KMS-11 (cell line): ENCODE data around the gene EFHB.

Experiments used
- H2AFZ ChIP-seq: fragments of 200-600 bp; sonication (generic); 2 replicates; pipeline ENCODE4 v1.6.1; 2016; ENCODE audit warnings: antibody characterized with exemption, mixed run types, low read depth
- H3K27ac ChIP-seq: fragments of 200-600 bp; sonication (generic); 2 replicates; pipeline ENCODE4 v1.6.1; 2016; ENCODE audit warnings: mild to moderate bottlenecking, mixed run types
- H3K27me3 ChIP-seq: fragments of 200-600 bp; sonication (generic); 2 replicates; pipeline ENCODE4 v1.6.1; 2017; ENCODE audit warnings: mild to moderate bottlenecking, low read depth, mixed run types, moderate library complexity; ENCODE audit not compliant: insufficient read depth
- H3K36me3 ChIP-seq: fragments of 200-600 bp; sonication (generic); 2 replicates; pipeline ENCODE4 v1.6.1; 2017; ENCODE audit warnings: mild to moderate bottlenecking, mixed run types; ENCODE audit not compliant: insufficient read depth
- H3K4me1 ChIP-seq: fragments of 200-600 bp; sonication (generic); 2 replicates; pipeline ENCODE4 v1.6.1; 2016; ENCODE audit warnings: mild to moderate bottlenecking, low read depth, mixed run types; ENCODE audit not compliant: poor library complexity, severe bottlenecking
- H3K4me2 ChIP-seq: fragments of 200-600 bp; sonication (generic); 2 replicates; pipeline ENCODE4 v1.7.0; 2016; ENCODE audit warnings: mild to moderate bottlenecking, mixed run types
- H3K4me3 ChIP-seq: fragments of 200-600 bp; sonication (generic); IDR thresholded peaks from 2 replicates; pipeline ENCODE4 v1.6.1; 2017; ENCODE audit warnings: low read depth, low read length, mixed read lengths; ENCODE audit not compliant: insufficient read depth
- H3K79me2 ChIP-seq: fragments of 200-600 bp; sonication (generic); 2 replicates; pipeline ENCODE4 v1.6.1; 2016; ENCODE audit warnings: low read depth, mixed run types; ENCODE audit not compliant: insufficient read depth
- H3K9ac ChIP-seq: fragments of 200-600 bp; sonication (generic); 2 replicates; pipeline ENCODE4 v1.6.1; 2016; ENCODE audit warnings: mild to moderate bottlenecking, mixed run types
- H4K20me1 ChIP-seq: fragments of 200-600 bp; sonication (generic); 2 replicates; pipeline ENCODE4 v1.6.1; 2016; ENCODE audit warnings: mild to moderate bottlenecking, mixed run types; ENCODE audit not compliant: insufficient read depth
- TF ChIP-seq, protein P1 (sequence below): fragments of 200-600 bp; sonication (generic); conservative IDR thresholded peaks from 2 replicates; pipeline ENCODE4 v1.6.1; 2017; ENCODE audit warnings: low read depth, mild to moderate bottlenecking, antibody characterized with exemption, low read length, moderate library complexity, mixed read lengths

The EFHB gene

DNA sequence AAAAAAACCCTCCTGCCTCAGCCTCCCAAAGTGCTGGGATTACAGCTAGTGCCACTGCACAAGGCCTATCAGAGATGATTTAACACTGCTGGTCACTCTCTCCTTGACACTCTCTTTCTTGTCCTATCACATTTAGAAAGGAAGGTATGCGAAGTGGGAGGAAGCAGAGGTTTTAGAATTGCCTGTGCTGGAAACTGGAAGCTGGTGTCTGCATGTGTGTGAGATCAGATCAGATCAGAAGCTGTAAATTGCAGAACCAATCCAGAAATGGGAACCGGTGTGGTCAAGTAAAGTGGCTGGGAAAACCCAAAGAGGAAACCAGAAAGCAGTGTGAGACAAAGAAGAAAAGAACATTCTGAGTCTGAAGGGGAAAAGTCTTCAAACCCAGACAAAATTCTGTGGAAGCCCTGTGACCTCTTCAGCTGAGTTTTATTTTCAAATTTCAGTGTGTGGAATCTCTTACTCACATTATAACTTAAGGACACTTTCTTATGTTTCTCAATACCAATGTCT, 2.8 kb downstream of the EFHB start:
- no peaks in the 10 kb centered on the region for H4K20me1 ChIP-seq

DNA sequence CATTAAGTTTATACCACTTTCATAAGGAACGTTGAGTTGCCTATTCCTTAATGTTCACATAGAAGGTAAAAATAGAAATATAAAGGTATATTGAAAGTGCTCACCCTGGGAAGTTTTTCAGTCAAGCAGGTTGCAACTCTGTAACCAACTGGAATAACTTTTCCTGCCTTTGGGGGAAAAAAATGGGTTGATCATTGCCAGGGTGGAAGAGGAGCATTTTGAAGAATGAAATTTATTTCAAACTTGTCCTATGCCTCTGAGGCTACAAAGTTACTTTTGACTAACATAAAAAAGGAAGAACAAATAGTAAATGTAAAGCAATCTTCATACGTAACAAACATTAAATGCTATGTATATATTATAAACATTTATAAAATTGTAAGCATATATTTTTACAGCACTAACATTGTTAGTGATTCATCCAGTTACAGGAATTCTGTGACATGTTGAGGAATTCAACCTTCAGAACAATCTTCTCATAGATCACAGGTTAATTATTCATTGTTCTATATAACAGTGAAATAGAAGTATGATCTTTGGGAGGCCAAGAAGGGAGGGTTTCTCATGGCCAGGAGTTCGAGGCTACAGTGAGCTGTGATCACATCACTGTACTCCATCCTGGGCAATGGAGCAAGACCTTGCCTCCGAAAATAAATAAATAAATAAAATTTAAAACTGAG, 13.5 kb downstream of the EFHB start:
- no peaks in the 10 kb centered on the region for H3K4me1 ChIP-seq
- H3K4me2 ChIP-seq = no peak overlapping the region
- no peak overlapping the region for H3K9ac ChIP-seq
- TF ChIP-seq, protein P1, sequence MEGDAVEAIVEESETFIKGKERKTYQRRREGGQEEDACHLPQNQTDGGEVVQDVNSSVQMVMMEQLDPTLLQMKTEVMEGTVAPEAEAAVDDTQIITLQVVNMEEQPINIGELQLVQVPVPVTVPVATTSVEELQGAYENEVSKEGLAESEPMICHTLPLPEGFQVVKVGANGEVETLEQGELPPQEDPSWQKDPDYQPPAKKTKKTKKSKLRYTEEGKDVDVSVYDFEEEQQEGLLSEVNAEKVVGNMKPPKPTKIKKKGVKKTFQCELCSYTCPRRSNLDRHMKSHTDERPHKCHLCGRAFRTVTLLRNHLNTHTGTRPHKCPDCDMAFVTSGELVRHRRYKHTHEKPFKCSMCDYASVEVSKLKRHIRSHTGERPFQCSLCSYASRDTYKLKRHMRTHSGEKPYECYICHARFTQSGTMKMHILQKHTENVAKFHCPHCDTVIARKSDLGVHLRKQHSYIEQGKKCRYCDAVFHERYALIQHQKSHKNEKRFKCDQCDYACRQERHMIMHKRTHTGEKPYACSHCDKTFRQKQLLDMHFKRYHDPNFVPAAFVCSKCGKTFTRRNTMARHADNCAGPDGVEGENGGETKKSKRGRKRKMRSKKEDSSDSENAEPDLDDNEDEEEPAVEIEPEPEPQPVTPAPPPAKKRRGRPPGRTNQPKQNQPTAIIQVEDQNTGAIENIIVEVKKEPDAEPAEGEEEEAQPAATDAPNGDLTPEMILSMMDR = no peak
- H3K36me3 ChIP-seq = no peaks in the 10 kb centered on the region
- H3K27me3 ChIP-seq = no peaks in the 10 kb centered on the region
- H3K4me3 ChIP-seq = no peak overlapping the region
- H3K27ac ChIP-seq = no peak overlapping the region
- H3K79me2 ChIP-seq = no peaks in the 10 kb centered on the region
- H2AFZ ChIP-seq = no peak overlapping the region
- H4K20me1 ChIP-seq = no peaks in the 10 kb centered on the region

More for the DNA sequence above, 2.8 kb downstream of the EFHB start:
- H3K27ac ChIP-seq = no peak overlapping the region; the same call in 1 of the 2 replicates
- peak overlapping the region; percentile 15; the same call in 1 of the 2 replicates for H3K4me2 ChIP-seq
- H3K36me3 ChIP-seq = no peaks in the 10 kb centered on the region
- no peaks in the 10 kb centered on the region for H3K79me2 ChIP-seq
- H3K27me3 ChIP-seq = no peaks in the 10 kb centered on the region
- no peak overlapping the region for H3K4me3 ChIP-seq
- H3K9ac ChIP-seq = no peak overlapping the region
- peak overlapping the region; percentile 36; the same call in 1 of the 2 replicates for H2AFZ ChIP-seq
- H3K4me1 ChIP-seq = peaks cover 15% of the 10 kb centered on the region
- TF ChIP-seq, protein P1 = no peak

DNA sequence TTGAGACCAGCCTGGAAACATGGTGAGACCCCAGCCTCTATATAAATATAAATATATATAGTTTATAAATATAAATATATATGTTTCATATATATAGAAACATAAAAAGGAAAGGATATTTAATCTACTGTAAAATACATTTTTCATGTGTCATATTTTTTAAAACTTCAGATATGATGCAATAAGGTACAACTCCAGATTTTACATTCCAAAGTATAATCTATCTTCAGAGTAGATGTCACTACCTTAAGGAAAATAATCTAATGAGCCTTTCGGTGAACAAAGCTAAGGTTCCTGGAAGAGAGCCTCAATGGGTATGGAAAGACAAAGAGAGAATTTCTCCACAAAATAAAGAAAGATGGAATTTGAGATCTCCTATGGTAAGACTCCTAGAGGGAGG, 16.9 kb downstream of the EFHB start:
- Histone ChIP-seq H3K27me3 (no peaks in the 10 kb centered on the region), H2AFZ (no peak overlapping the region), H3K4me1 (no peaks in the 10 kb centered on the region), H3K4me3 (no peak overlapping the region), H3K9ac (no peak overlapping the region), H4K20me1 (no peaks in the 10 kb centered on the region), H3K4me2 (no peak overlapping the region), H3K27ac (no peak overlapping the region), H3K79me2 (no peaks in the 10 kb centered on the region), H3K36me3 (no peaks in the 10 kb centered on the region)
- TF ChIP-seq, protein P1 = no peak

DNA sequence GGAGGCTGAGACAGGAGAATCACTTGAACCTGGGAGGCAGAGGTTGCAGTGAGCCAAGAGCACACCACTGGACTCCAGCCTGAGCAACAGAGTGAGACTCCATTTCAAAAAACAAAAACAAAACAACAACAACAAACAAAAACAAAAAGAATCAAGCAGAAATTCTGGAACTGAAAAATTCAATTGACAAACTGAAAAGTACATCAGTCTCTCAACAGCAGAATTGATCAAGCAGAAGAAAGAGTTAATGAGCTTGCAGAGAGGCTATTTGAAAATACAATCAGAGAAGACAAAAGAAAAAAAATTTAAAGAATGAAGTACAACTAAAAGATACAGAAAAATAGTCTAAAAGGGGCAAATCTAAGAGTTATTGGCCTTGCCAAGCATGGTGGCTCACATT, 22.6 kb downstream of the EFHB start:
- Histone ChIP-seq H3K4me3 (no peak overlapping the region), H3K27ac (no peak overlapping the region), H3K79me2 (no peaks in the 10 kb centered on the region), H3K4me1 (peaks cover 18% of the 10 kb centered on the region), H3K4me2 (no peak overlapping the region), H2AFZ (no peak overlapping the region), H3K9ac (no peak overlapping the region), H4K20me1 (no peaks in the 10 kb centered on the region), H3K36me3 (no peaks in the 10 kb centered on the region), H3K27me3 (no peaks in the 10 kb centered on the region)
- TF ChIP-seq, protein P1 = no peak
